GM10266 (cell line): Measurements from ENCODE around the gene CCNY.
A peak's percentile ranks its signal among the peaks of the same experiment; 100 is the strongest.

Experiments
- DNase-seq: peaks from one replicate; pipeline ENCODE4 v3.0.0; 2012; ENCODE audit errors: extremely low spot score
- CTCF ChIP-seq: IDR thresholded peaks from 2 replicates; pipeline ENCODE4 v1.5.1; 2012; ENCODE audit warnings: mild to moderate bottlenecking, low read depth; ENCODE audit not compliant: control insufficient read depth, insufficient read depth; ENCODE audit errors: missing control alignments

CCNY gene

GRCh38 chr10:35336084-35336831 lies at the start of gene CCNY:
TSS of gene CCNY (plus strand) at chr10:35336509. CDS start at chr10:35337054, 545 bp downstream.
- peak; percentile 90 for DNase-seq
- TF ChIP-seq CTCF: no peak

GRCh38 chr10:35289198-35289597 lies 47.1 kb upstream of the CCNY start:
- no peak for DNase-seq
- no peak for TF ChIP-seq CTCF

GRCh38 chr10:35294506-35294905 lies 41.8 kb upstream of the CCNY start:
- no peak for DNase-seq
- no peak for TF ChIP-seq CTCF

DNA sequence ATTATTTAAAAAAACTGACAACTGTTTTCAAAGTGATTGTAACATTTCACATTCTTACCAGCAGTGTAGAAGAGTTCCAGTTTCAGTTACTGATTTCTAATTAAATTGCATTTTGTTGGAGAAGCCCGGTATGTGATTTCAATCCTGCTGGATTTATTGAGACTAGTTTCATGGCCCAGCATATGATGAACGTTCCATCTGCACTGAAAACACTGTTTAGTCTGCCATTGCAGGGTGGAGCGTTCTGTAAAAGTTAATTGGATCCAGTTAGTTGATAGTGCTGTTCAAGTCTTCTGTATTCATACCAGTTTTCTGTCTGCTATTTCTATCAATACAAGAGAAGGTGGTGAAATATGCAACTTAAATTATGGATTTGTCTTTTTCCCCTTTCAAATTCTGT lies 37.3 kb upstream of the CCNY start:
- no peak for DNase-seq
- TF ChIP-seq CTCF: no peak

DNA sequence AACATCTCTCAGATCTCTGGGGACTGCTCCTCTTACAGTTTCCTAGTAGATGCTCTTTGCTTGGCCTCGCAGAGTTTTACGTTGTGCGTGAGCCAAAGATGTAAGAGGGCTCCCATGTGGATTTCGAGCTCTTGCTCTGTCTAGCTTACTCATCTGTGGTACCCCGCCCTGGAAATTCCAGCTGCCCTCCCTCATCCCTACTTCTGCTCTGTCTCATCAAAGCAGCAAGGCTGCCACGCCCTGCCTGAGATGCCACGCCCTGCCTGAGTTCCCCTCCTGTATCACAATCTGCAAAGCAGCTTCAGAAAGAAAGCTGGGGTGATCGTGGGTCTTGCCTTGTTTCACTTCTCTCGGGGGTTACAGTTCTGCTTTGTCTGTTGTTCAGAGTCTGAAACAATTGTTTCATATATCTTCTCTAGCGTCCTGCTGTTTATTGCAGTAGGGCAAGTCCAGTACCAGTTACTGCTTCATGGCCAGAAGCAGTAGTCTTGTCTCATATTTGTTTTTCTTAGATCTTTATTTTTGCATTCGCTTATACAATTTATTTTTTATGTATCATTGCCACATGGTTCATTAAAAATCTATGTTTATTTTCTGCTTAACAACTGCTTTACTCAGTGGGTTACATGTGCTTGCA lies 36.1 kb upstream of the CCNY start:
- no peak for TF ChIP-seq CTCF
- peak; percentile 43 for DNase-seq

GRCh38 chr10:35304649-35305048 lies 31.7 kb upstream of the CCNY start:
- no peak for DNase-seq
- peak; percentile 11 for TF ChIP-seq CTCF

DNA sequence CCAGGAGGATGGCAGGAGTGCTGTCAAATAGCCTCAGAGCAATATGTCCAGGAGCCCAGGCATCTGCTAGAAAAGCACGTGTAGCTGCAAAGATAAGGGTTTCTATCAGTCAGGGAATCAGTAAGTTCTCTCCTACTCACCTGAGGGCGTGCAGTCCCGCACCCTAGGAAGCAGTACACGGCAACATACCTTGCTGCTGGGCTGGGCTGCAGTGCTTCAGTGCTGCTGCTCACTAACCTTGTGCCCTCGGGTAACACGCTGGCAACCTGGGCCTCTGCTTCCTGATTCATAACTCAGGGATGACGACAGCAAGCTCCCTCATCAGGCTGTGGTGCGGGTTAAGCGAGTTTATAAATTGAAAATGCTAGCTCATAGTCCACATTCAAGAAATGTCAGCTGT lies 29.5 kb upstream of the CCNY start:
- TF ChIP-seq CTCF: no peak

More for the DNA sequence above, 29.5 kb upstream of the CCNY start:
- DNase-seq: no peak
